GM23338 (cell line): Measurements from ENCODE around the gene LAMA1. TPM values are rescaled to one million over a fixed set of nuclear protein-coding genes. Genes with fewer than 3 reads are reported as not detected.

Source experiments
- ATAC-seq: fragments of 200-7000 bp; cut with Tn5 transposase; 3 replicates; pipeline ENCODE4 v1.9.1; 2020
- DNase-seq: peaks from one replicate; pipeline ENCODE4 v3.0.0-alpha.2; 2015; ENCODE audit warnings: low spot score
- H2AFZ ChIP-seq: fragments of 200-600 bp; sonication (generic); 2 replicates; pipeline ENCODE4 v1.8.0; 2016; ENCODE audit warnings: antibody characterized with exemption, mild to moderate bottlenecking, moderate library complexity
- H3F3A ChIP-seq: fragments of 200-600 bp; sonication (generic); replicated peaks from 2 replicates; pipeline ENCODE4 v1.8.0; 2017; ENCODE audit warnings: antibody characterized with exemption, mixed run types, low read depth
- H3K27ac ChIP-seq: fragments of 200-600 bp; sonication (generic); 2 replicates; pipeline ENCODE4 v1.6.1; 2016; ENCODE audit warnings: low read depth
- H3K27me3 ChIP-seq: fragments of 200-600 bp; sonication (generic); 2 replicates; pipeline ENCODE4 v1.8.0; 2016; ENCODE audit warnings: mild to moderate bottlenecking, mixed run types, moderate library complexity; ENCODE audit not compliant: insufficient read depth
- H3K36me3 ChIP-seq: fragments of 200-600 bp; sonication (generic); 2 replicates; pipeline ENCODE4 v1.8.0; 2016; ENCODE audit warnings: mild to moderate bottlenecking; ENCODE audit not compliant: insufficient read depth
- H3K4me1 ChIP-seq: fragments of 200-600 bp; sonication (generic); 2 replicates; pipeline ENCODE4 v1.8.0; 2016; ENCODE audit warnings: mild to moderate bottlenecking, moderate library complexity; ENCODE audit not compliant: insufficient read depth
- H3K4me2 ChIP-seq: fragments of 200-600 bp; sonication (generic); 2 replicates; pipeline ENCODE4 v1.7.1; 2017; ENCODE audit warnings: mixed run types
- H3K4me3 ChIP-seq: fragments of 200-600 bp; sonication (generic); 2 replicates; pipeline ENCODE4 v1.6.1; 2016; ENCODE audit warnings: mixed run types
- H3K79me2 ChIP-seq: fragments of 200-600 bp; sonication (generic); replicated peaks from 2 replicates; pipeline ENCODE4 v1.8.0; 2017; ENCODE audit warnings: mild to moderate bottlenecking; ENCODE audit not compliant: insufficient read depth
- H3K9me2 ChIP-seq: fragments of 200-600 bp; sonication (generic); 2 replicates; pipeline ENCODE4 v1.8.0; 2017; ENCODE audit not compliant: insufficient read depth
- H4K20me1 ChIP-seq: fragments of 200-600 bp; sonication (generic); replicated peaks from 2 replicates; pipeline ENCODE4 v1.8.0; 2017; ENCODE audit warnings: mild to moderate bottlenecking; ENCODE audit not compliant: insufficient read depth
- H3K27ac Mint-ChIP-seq: 2 replicates; pipeline ENCODE4 v1.8.0; 2020; ENCODE audit warnings: inconsistent platforms, mild to moderate bottlenecking, moderate library complexity, mixed read lengths
- H3K27me3 Mint-ChIP-seq: 3 replicates; pipeline ENCODE4 v1.8.0; 2022; ENCODE audit warnings: low read depth, mild to moderate bottlenecking, moderate library complexity, mixed read lengths, inconsistent platforms; ENCODE audit not compliant: insufficient read depth, poor library complexity
- H3K36me3 Mint-ChIP-seq: 3 replicates; pipeline ENCODE4 v1.8.0; 2021; ENCODE audit warnings: low read depth, mild to moderate bottlenecking, inconsistent platforms, moderate library complexity, mixed read lengths
- H3K4me1 Mint-ChIP-seq: 3 replicates; pipeline ENCODE4 v1.8.0; 2020; ENCODE audit warnings: mild to moderate bottlenecking, inconsistent platforms, mixed read lengths
- H3K4me3 Mint-ChIP-seq: 3 replicates; pipeline ENCODE4 v1.8.0; 2021; ENCODE audit warnings: moderate library complexity, mild to moderate bottlenecking, inconsistent platforms, mixed read lengths
- H3K9me3 Mint-ChIP-seq: 3 replicates; pipeline ENCODE4 v1.8.0; 2020; ENCODE audit warnings: moderate library complexity, mild to moderate bottlenecking, inconsistent platforms, mixed read lengths
- CREB1 ChIP-seq: fragments of 250-450 bp; sonication (Bioruptor Pico); IDR thresholded peaks from 2 replicates; pipeline ENCODE4 v1.5.0; 2020; ENCODE audit warnings: low read depth, mild to moderate bottlenecking, moderate library complexity
- EZH2 ChIP-seq: fragments of 200-600 bp; sonication (generic); IDR thresholded peaks from one replicate; pipeline ENCODE4 v1.8.0; 2017; ENCODE audit warnings: antibody characterized with exemption, mild to moderate bottlenecking, low read depth; ENCODE audit not compliant: unreplicated experiment
- EZH2phosphoT487 ChIP-seq: fragments of 200-600 bp; sonication (generic); IDR thresholded peaks from one replicate; pipeline ENCODE4 v1.8.1; 2018; ENCODE audit warnings: antibody characterized with exemption; ENCODE audit not compliant: unreplicated experiment
- JUNB ChIP-seq: IDR thresholded peaks from one replicate; pipeline ENCODE4 v1.6.1; 2016; ENCODE audit warnings: antibody characterized with exemption; ENCODE audit not compliant: unreplicated experiment
- NANOG ChIP-seq: IDR thresholded peaks from 2 replicates; pipeline ENCODE4 v1.6.1; 2016; ENCODE audit warnings: antibody characterized with exemption, borderline replicate concordance
- POLR2AphosphoS5 ChIP-seq: IDR thresholded peaks from 2 replicates; pipeline ENCODE4 v1.6.1; 2016; ENCODE audit warnings: antibody characterized with exemption, low read depth
- REST ChIP-seq: IDR thresholded peaks from one replicate; pipeline ENCODE4 v1.6.1; 2018; ENCODE audit warnings: antibody characterized with exemption; ENCODE audit not compliant: unreplicated experiment
- STAT1 ChIP-seq: IDR thresholded peaks from one replicate; pipeline ENCODE4 v1.6.1; 2016; ENCODE audit warnings: antibody characterized with exemption; ENCODE audit not compliant: unreplicated experiment
- ZNF114 ChIP-seq: fragments of 250-450 bp; sonication (Bioruptor Pico); IDR thresholded peaks from 2 replicates; pipeline ENCODE4 v1.5.0; 2020; ENCODE audit warnings: mild to moderate bottlenecking, moderate library complexity
- ZNF331 ChIP-seq: fragments of 250-450 bp; sonication (Bioruptor Pico); IDR thresholded peaks from 2 replicates; pipeline ENCODE4 v1.5.0; 2020; ENCODE audit warnings: low read depth, mild to moderate bottlenecking, moderate library complexity
- polyA plus RNA-seq: library from polyadenylated mRNA; unstranded; fragments of >200 nt; fragmentation: Nextera tagmentation; extraction: Ambion mirVana; gene quantifications from 2 replicates; pipeline ENCODE4 v1.2.1, GENCODE V29; 2016
- total RNA-seq: library from RNA; depleted of rRNA; stranded (reverse); fragments of >200 nt; shearing (Covaris generic); gene quantifications from 2 replicates; pipeline ENCODE4 v1.2.3, GENCODE V29; 2014
- TF ChIP-seq, protein P1 (sequence below): IDR thresholded peaks from 2 replicates; pipeline ENCODE4 v1.6.1; 2016; ENCODE audit warnings: antibody characterized with exemption
- TF ChIP-seq, protein P2 (sequence below): fragments of 250-450 bp; sonication (Bioruptor Pico); IDR thresholded peaks from 2 replicates; pipeline ENCODE4 v1.5.0; 2020; ENCODE audit warnings: mild to moderate bottlenecking, moderate library complexity
- TF ChIP-seq, protein P3 (sequence below), 2 experiments: fragments of 200-600 bp in 1 of 2; sonication (generic) in 1 of 2; conservative IDR thresholded peaks; 2 replicates each; pipeline versions ENCODE4 v1.5.1 to v1.6.1; 2016 to 2017; ENCODE audit warnings: antibody characterized with exemption in 2 of 2, low read depth in 2 of 2, mild to moderate bottlenecking in 2 of 2, moderate library complexity in 1 of 2

Gene LAMA1
- total and polyA plus RNA-seq, 2 experiments from 2014 or later, result 14.8 to 52.3 TPM

GRCh38 chr18:7155092-7155491 lies 37.5 kb upstream of the LAMA1 start:
- Histone ChIP-seq H3K36me3 (no peaks in the 10 kb centered on the region), H3K4me3 (no peak overlapping the region), H3F3A (no peaks in the 10 kb centered on the region), H3K79me2 (no peaks in the 10 kb centered on the region), H3K27ac (no peak overlapping the region), H3K9me2 (no peaks in the 10 kb centered on the region), H2AFZ (0 out of 2 replicates have a peak overlapping the region, but pooled peaks have one; percentile 56), H3K4me2 (no peak overlapping the region), H3K4me1 (no peaks in the 10 kb centered on the region), H4K20me1 (no peaks in the 10 kb centered on the region), H3K27me3 (no peaks in the 10 kb centered on the region)
- H3K27ac Mint-ChIP-seq, result no peak overlapping the region
- no peak overlapping the region for H3K4me3 Mint-ChIP-seq
- H3K9me3 Mint-ChIP-seq, result no peaks in the 10 kb centered on the region
- no peak for TF ChIP-seq REST
- TF ChIP-seq ZNF114 (CRISPR knock-in tag), result no peak
- no peak for TF ChIP-seq ZNF331 (CRISPR knock-in tag)
- TF ChIP-seq, protein P1, sequence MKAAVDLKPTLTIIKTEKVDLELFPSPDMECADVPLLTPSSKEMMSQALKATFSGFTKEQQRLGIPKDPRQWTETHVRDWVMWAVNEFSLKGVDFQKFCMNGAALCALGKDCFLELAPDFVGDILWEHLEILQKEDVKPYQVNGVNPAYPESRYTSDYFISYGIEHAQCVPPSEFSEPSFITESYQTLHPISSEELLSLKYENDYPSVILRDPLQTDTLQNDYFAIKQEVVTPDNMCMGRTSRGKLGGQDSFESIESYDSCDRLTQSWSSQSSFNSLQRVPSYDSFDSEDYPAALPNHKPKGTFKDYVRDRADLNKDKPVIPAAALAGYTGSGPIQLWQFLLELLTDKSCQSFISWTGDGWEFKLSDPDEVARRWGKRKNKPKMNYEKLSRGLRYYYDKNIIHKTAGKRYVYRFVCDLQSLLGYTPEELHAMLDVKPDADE, result no peak
- TF ChIP-seq JUNB, result no peak
- TF ChIP-seq, protein P2, sequence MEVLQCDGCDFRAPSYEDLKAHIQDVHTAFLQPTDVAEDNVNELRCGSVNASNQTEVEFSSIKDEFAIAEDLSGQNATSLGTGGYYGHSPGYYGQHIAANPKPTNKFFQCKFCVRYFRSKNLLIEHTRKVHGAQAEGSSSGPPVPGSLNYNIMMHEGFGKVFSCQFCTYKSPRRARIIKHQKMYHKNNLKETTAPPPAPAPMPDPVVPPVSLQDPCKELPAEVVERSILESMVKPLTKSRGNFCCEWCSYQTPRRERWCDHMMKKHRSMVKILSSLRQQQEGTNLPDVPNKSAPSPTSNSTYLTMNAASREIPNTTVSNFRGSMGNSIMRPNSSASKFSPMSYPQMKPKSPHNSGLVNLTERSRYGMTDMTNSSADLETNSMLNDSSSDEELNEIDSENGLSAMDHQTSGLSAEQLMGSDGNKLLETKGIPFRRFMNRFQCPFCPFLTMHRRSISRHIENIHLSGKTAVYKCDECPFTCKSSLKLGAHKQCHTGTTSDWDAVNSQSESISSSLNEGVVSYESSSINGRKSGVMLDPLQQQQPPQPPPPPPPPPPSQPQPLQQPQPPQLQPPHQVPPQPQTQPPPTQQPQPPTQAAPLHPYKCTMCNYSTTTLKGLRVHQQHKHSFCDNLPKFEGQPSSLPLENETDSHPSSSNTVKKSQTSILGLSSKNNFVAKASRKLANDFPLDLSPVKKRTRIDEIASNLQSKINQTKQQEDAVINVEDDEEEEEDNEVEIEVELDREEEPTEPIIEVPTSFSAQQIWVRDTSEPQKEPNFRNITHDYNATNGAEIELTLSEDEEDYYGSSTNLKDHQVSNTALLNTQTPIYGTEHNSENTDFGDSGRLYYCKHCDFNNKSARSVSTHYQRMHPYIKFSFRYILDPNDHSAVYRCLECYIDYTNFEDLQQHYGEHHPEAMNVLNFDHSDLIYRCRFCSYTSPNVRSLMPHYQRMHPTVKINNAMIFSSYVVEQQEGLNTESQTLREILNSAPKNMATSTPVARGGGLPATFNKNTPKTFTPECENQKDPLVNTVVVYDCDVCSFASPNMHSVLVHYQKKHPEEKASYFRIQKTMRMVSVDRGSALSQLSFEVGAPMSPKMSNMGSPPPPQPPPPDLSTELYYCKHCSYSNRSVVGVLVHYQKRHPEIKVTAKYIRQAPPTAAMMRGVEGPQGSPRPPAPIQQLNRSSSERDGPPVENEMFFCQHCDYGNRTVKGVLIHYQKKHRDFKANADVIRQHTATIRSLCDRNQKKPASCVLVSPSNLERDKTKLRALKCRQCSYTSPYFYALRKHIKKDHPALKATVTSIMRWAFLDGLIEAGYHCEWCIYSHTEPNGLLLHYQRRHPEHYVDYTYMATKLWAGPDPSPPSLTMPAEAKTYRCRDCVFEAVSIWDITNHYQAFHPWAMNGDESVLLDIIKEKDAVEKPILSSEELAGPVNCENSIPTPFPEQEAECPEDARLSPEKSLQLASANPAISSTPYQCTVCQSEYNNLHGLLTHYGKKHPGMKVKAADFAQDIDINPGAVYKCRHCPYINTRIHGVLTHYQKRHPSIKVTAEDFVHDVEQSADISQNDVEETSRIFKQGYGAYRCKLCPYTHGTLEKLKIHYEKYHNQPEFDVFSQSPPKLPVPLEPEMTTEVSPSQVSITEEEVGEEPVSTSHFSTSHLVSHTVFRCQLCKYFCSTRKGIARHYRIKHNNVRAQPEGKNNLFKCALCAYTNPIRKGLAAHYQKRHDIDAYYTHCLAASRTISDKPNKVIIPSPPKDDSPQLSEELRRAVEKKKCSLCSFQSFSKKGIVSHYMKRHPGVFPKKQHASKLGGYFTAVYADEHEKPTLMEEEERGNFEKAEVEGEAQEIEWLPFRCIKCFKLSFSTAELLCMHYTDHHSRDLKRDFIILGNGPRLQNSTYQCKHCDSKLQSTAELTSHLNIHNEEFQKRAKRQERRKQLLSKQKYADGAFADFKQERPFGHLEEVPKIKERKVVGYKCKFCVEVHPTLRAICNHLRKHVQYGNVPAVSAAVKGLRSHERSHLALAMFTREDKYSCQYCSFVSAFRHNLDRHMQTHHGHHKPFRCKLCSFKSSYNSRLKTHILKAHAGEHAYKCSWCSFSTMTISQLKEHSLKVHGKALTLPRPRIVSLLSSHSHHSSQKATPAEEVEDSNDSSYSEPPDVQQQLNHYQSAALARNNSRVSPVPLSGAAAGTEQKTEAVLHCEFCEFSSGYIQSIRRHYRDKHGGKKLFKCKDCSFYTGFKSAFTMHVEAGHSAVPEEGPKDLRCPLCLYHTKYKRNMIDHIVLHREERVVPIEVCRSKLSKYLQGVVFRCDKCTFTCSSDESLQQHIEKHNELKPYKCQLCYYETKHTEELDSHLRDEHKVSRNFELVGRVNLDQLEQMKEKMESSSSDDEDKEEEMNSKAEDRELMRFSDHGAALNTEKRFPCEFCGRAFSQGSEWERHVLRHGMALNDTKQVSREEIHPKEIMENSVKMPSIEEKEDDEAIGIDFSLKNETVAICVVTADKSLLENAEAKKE (CRISPR knock-in tag), result no peak
- no peak for TF ChIP-seq EZH2phosphoT487
- TF ChIP-seq STAT1, result no peak
- TF ChIP-seq, protein P3, sequence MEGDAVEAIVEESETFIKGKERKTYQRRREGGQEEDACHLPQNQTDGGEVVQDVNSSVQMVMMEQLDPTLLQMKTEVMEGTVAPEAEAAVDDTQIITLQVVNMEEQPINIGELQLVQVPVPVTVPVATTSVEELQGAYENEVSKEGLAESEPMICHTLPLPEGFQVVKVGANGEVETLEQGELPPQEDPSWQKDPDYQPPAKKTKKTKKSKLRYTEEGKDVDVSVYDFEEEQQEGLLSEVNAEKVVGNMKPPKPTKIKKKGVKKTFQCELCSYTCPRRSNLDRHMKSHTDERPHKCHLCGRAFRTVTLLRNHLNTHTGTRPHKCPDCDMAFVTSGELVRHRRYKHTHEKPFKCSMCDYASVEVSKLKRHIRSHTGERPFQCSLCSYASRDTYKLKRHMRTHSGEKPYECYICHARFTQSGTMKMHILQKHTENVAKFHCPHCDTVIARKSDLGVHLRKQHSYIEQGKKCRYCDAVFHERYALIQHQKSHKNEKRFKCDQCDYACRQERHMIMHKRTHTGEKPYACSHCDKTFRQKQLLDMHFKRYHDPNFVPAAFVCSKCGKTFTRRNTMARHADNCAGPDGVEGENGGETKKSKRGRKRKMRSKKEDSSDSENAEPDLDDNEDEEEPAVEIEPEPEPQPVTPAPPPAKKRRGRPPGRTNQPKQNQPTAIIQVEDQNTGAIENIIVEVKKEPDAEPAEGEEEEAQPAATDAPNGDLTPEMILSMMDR (conservative IDR thresholded peaks at IDR 0.05; ENCODE audit: low read depth in 2 of 2), result no peak
- no peak for TF ChIP-seq EZH2
- no peak for TF ChIP-seq CREB1 (CRISPR knock-in tag)
- no peak for TF ChIP-seq NANOG
- TF ChIP-seq POLR2AphosphoS5, result no peak
- no peak for DNase-seq
- no peaks in the 10 kb centered on the region for H3K36me3 Mint-ChIP-seq
- ATAC-seq, result no peak
- peaks cover 2% of the 10 kb centered on the region for H3K27me3 Mint-ChIP-seq
- peaks cover 6% of the 10 kb centered on the region; the same call in 2 of the 3 replicates for H3K4me1 Mint-ChIP-seq
